GM12878 (cell line): ENCODE results near the gene CPEB1. TPM values are rescaled to one million over a fixed set of nuclear protein-coding genes. Genes with fewer than 3 reads are reported as not detected.

Source experiments
- BACH1 ChIP-seq: fragments of 450-650 bp; IDR thresholded peaks from 2 replicates; pipeline ENCODE4 v1.6.1; 2017; ENCODE audit warnings: mild to moderate bottlenecking, borderline replicate concordance
- E4F1 ChIP-seq: fragments of 450-650 bp; IDR thresholded peaks from 2 replicates; pipeline ENCODE4 v1.6.1; 2018; ENCODE audit warnings: borderline replicate concordance, mild to moderate bottlenecking; ENCODE audit not compliant: partially characterized antibody
- HDAC6 ChIP-seq: fragments of 200-600 bp; sonication (generic); IDR thresholded peaks from one replicate; pipeline ENCODE4 v1.8.0; 2017; ENCODE audit warnings: antibody characterized with exemption; ENCODE audit not compliant: unreplicated experiment
- IRF3 ChIP-seq: fragments of 450-650 bp; IDR thresholded peaks from 2 replicates; pipeline ENCODE4 v1.6.1; 2014; ENCODE audit warnings: mild to moderate bottlenecking
- MTA3 ChIP-seq: IDR thresholded peaks from 2 replicates; pipeline ENCODE4 v1.6.1; 2012; ENCODE audit warnings: low read length, inconsistent platforms, borderline replicate concordance
- MYB ChIP-seq: fragments of 150-350 bp; IDR thresholded peaks from 2 replicates; pipeline ENCODE4 v1.6.1; 2014; ENCODE audit warnings: mild to moderate bottlenecking, low read depth, low read length, borderline replicate concordance
- PML ChIP-seq: IDR thresholded peaks from 2 replicates; pipeline ENCODE4 v1.6.1; 2012; ENCODE audit warnings: low read length, inconsistent platforms
- POLR2A ChIP-seq: IDR thresholded peaks from 2 replicates; pipeline ENCODE4 v1.6.1; 2011; ENCODE audit warnings: low read depth, mild to moderate bottlenecking, low read length
- POLR2AphosphoS5 ChIP-seq: IDR thresholded peaks from 2 replicates; pipeline ENCODE4 v1.6.1; 2011; ENCODE audit warnings: mild to moderate bottlenecking, low read length, inconsistent platforms
- RBBP5 ChIP-seq: fragments of 200-600 bp; sonication (generic); conservative IDR thresholded peaks from 2 replicates; pipeline ENCODE4 v1.6.1; 2016
- SMAD5 ChIP-seq: IDR thresholded peaks from 2 replicates; pipeline ENCODE4 v1.6.1; 2016; ENCODE audit warnings: antibody characterized with exemption, low read depth
- ZBED1 ChIP-seq: IDR thresholded peaks from 2 replicates; pipeline ENCODE4 v1.6.1; 2016; ENCODE audit warnings: borderline replicate concordance
- ZBTB4 ChIP-seq: fragments of 450-650 bp; formaldehyde crosslinking; IDR thresholded peaks from 2 replicates; pipeline ENCODE4 v1.4.0; 2022; ENCODE audit warnings: mild to moderate bottlenecking, moderate library complexity
- ZNF384 ChIP-seq: IDR thresholded peaks from 2 replicates; pipeline ENCODE4 v1.6.1; 2012; ENCODE audit warnings: low read depth, mild to moderate bottlenecking, low read length, improper control_type of control experiment, borderline replicate concordance
- ZNF622 ChIP-seq: fragments of 450-650 bp; IDR thresholded peaks from 2 replicates; pipeline ENCODE4 v1.6.1; 2017; ENCODE audit warnings: mild to moderate bottlenecking, inconsistent platforms
- polyA plus RNA-seq, 11 experiments: library from polyadenylated mRNA; depleted of rRNA in 4 of 11; unstranded in 6 of 11; stranded (reverse) in 5 of 11; fragments of >200 nt; fragmentation: Nextera tagmentation in 4 of 11; fragmentation: Illumina TruSeq in 1 of 11; extraction: Ambion mirVana in 4 of 11; extraction: Trizol in 1 of 11; gene quantifications; 1 replicate in 1 of 11; 2 replicates in 10 of 11; pipeline versions ENCODE4 v1.2.1 to v1.2.3, GENCODE V29; 2011 to 2016; ENCODE audit warnings: inconsistent platforms in 2 of 11, missing spikeins in 2 of 11, low read depth in 1 of 11
- total RNA-seq, 4 experiments: library from RNA; depleted of rRNA in 3 of 4; stranded (reverse); fragments of >200 nt in 3 of 4; fragmentation: Illumina TruSeq in 1 of 4; extraction: Trizol in 1 of 4; gene quantifications; 2 replicates each; pipeline versions ENCODE4 v1.2.1 to v1.2.3, GENCODE V29; 2013 to 2021
- TF ChIP-seq, protein P1 (sequence below): IDR thresholded peaks from 2 replicates; pipeline ENCODE4 v1.6.1; 2011; ENCODE audit warnings: borderline replicate concordance, low read depth, mild to moderate bottlenecking, moderate library complexity, low read length; ENCODE audit not compliant: insufficient read depth, poor library complexity, severe bottlenecking
- TF ChIP-seq, protein P2 (sequence below): fragments of 150-350 bp; IDR thresholded peaks from 2 replicates; pipeline ENCODE4 v1.6.1; 2016; ENCODE audit warnings: low read depth, low read length

The CPEB1 gene
- total and polyA plus RNA-seq, 10 of the 15 experiments (the other 5 are each of a cell fraction or from before 2014, with no cell fraction given): 0.05 to 1.1 (median 0.46) TPM

DNA sequence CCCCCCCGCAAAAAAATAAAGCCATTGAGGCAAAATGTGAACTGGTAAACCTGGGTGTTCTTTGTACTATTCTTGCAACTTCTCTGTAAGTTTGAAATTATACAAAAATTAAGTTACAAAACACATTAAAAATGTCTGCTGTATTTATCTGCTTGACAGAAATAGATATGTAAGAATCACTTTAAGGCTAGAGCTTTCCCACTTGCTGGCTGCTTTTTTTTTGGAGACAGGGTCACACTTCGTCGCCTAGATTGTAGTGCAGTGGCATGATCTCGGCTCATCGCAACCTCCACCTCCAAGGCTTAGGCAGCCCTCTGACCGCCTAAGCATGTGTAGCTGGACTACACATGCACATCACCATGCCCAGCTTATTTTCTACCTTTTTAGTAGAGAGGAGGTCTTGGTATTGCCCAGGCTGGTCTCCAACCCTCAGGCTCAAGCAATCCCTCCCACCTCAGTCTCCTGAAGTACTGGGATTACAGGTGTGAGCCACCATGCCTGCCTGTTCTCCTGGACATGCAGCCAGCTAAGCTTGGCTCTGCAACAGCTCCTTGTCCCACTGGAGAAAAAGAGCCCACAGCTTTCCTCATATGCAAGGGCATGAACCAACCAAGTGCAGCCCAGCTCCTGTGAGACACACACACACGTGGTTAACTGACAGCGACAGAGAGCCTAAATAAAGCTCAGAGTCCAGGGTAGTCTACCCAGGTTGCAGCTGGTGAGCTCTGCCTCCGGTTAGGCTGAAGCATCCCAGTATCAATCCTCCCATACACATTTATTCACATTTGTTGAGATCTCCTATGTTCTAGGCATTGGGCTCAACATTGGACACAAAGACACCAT, 111.4 kb downstream of the CPEB1 start (continued):
- TF ChIP-seq MTA3 (peak; percentile 79; the same call in 1 of the 2 replicates), ZNF384 (no peak), ZNF622 (no peak), MYB (no peak), ZBTB4 (CRISPR knock-in tag) (0 out of 2 replicates have a peak, but pooled peaks have one; percentile 31), BACH1 (no peak; the same call in 1 of the 2 replicates), POLR2A (peak; percentile 75), HDAC6 (no peak), IRF3 (no peak), SMAD5 (peak; percentile 37; the same call in 1 of the 2 replicates), E4F1 (no peak), PML (peak; percentile 68; the same call in 1 of the 2 replicates), ZBED1 (peak; percentile 57), POLR2AphosphoS5 (peak; percentile 79), RBBP5 (no peak)
- TF ChIP-seq, protein P1, sequence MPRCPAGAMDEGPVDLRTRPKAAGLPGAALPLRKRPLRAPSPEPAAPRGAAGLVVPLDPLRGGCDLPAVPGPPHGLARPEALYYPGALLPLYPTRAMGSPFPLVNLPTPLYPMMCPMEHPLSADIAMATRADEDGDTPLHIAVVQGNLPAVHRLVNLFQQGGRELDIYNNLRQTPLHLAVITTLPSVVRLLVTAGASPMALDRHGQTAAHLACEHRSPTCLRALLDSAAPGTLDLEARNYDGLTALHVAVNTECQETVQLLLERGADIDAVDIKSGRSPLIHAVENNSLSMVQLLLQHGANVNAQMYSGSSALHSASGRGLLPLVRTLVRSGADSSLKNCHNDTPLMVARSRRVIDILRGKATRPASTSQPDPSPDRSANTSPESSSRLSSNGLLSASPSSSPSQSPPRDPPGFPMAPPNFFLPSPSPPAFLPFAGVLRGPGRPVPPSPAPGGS: peak; percentile 28
- TF ChIP-seq, protein P2, sequence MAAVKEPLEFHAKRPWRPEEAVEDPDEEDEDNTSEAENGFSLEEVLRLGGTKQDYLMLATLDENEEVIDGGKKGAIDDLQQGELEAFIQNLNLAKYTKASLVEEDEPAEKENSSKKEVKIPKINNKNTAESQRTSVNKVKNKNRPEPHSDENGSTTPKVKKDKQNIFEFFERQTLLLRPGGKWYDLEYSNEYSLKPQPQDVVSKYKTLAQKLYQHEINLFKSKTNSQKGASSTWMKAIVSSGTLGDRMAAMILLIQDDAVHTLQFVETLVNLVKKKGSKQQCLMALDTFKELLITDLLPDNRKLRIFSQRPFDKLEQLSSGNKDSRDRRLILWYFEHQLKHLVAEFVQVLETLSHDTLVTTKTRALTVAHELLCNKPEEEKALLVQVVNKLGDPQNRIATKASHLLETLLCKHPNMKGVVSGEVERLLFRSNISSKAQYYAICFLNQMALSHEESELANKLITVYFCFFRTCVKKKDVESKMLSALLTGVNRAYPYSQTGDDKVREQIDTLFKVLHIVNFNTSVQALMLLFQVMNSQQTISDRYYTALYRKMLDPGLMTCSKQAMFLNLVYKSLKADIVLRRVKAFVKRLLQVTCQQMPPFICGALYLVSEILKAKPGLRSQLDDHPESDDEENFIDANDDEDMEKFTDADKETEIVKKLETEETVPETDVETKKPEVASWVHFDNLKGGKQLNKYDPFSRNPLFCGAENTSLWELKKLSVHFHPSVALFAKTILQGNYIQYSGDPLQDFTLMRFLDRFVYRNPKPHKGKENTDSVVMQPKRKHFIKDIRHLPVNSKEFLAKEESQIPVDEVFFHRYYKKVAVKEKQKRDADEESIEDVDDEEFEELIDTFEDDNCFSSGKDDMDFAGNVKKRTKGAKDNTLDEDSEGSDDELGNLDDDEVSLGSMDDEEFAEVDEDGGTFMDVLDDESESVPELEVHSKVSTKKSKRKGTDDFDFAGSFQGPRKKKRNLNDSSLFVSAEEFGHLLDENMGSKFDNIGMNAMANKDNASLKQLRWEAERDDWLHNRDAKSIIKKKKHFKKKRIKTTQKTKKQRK: no peak
